B cell (primary cell): Measurements from ENCODE around the gene TMEM97.

Source experiments
- EZH2 ChIP-seq: IDR thresholded peaks from 2 replicates; pipeline ENCODE4 v1.6.1; 2012; ENCODE audit warnings: borderline replicate concordance, low read depth, mild to moderate bottlenecking, moderate library complexity, low read length; ENCODE audit not compliant: insufficient read depth, poor library complexity, severe bottlenecking
- TF ChIP-seq, protein P1 (sequence below): fragments of 200-600 bp; IDR thresholded peaks from one replicate; pipeline ENCODE4 v1.8.0; 2022; ENCODE audit warnings: antibody characterized with exemption, mild to moderate bottlenecking

DNA sequence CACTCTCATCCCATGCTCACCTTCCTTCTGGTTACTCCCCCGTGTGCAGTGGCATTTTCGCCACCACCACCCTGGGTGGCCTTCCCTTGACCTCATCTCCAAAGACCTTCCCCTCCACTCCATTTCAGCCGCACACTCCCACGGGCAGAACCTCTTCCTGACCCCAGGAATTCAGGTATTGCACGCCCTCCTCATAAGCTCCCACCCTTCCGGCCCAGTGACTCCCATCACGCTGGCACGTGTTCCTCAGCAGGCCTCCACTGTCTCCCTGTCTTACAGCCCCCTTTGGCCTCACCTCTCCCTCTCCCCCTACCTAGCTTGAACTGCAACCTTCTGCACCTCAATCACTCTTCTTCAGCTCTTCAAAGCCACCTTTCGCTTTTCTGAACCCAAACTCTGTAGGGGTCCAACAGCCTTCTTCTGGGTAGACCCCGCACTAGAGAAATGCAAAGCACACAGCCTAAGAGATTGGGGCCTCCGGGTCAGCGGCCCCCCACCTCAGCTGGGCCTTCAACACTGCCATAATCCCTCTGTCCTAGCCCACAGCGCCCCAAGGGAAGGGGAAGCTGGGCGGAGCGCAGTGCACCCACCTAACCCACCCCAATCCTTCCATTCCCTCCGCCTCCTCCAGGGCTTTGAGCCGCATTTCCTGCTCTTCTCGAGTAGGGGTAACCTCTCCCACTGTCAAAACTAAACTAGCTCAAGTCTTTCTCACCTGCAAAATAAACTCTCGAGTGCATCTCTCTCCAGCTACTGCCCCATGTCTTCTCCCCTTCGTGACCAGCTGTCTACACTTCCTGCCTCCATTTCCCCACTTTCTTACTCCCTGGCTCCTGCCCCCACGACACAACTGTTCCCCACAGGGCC, 1.7 kb upstream of the TMEM97 start:
- TF ChIP-seq, protein P1, sequence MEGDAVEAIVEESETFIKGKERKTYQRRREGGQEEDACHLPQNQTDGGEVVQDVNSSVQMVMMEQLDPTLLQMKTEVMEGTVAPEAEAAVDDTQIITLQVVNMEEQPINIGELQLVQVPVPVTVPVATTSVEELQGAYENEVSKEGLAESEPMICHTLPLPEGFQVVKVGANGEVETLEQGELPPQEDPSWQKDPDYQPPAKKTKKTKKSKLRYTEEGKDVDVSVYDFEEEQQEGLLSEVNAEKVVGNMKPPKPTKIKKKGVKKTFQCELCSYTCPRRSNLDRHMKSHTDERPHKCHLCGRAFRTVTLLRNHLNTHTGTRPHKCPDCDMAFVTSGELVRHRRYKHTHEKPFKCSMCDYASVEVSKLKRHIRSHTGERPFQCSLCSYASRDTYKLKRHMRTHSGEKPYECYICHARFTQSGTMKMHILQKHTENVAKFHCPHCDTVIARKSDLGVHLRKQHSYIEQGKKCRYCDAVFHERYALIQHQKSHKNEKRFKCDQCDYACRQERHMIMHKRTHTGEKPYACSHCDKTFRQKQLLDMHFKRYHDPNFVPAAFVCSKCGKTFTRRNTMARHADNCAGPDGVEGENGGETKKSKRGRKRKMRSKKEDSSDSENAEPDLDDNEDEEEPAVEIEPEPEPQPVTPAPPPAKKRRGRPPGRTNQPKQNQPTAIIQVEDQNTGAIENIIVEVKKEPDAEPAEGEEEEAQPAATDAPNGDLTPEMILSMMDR = no peak
- TF ChIP-seq EZH2 = no peak
